GM19397 (cell line): ENCODE data around the gene KCNH8.
"Not testable (repeated sequence)": the region's sequence is repeated elsewhere in the genome, so short reads cannot be mapped to it uniquely, and the experiment has no call there.

Source experiments
- ATAC-seq: cut with Tn5 transposase; IDR thresholded peaks from one replicate; pipeline ENCODE4 v1.9.1; 2021; ENCODE audit warnings: mild to moderate bottlenecking, moderate library complexity; ENCODE audit not compliant: unreplicated experiment

The KCNH8 gene

DNA sequence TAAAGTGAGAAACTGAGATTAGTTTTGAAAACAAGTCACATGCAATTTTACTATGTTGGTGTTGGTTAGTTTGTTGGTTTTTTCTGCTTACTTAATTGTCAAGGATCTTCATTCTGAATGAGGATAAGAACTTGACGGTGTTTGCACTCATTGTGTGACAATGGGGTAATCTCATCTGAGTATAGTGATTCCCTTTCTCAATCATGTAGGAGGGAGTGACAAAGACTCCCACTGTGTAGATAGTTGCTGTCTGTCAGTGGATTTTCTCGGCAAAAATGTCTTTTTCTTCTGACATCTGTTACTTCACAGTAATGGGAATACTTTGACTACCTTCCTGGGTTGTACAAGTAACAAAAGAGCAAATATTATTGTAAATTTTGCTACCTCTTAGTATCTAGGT is 23.5 kb downstream of the KCNH8 start:
- ATAC-seq: no peak

DNA sequence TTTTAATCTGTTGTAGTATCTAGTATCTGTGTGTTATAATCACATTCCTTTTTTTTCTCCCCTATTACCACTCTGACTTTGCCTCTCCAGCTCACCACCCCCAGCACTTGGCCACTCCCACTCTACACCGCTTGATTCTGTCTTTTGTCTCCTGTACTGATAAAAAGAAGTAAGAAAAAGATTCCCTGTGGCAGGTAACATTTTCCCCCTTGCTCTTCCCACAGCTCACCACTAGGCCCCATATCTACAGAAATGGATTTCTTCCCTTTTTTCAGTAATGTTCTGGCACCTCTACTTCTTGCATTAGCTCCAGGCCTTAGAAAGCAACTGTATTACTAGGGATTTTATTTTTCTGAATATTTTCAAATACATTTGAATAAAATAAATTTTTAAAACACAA is 25.6 kb downstream of the KCNH8 start:
- no peak for ATAC-seq

DNA sequence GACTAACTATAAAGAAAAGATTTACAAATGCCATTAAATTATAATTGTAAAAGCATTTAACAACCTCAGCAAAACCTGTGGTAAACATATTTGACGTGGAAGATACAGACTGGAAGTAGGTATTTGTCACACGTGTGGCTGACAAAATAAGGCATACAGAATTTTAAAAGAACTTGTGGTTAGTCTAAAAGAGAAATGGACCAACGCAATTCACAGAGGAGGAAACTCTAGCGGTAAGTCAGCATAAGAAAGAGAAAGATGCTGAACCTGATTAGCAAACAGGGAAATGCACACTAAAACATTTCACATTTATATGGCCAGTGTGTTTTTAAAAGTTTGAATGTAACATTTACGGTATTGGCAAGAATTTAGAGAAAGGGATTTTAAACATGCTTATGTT is 35.3 kb downstream of the KCNH8 start:
- ATAC-seq: no peak

DNA sequence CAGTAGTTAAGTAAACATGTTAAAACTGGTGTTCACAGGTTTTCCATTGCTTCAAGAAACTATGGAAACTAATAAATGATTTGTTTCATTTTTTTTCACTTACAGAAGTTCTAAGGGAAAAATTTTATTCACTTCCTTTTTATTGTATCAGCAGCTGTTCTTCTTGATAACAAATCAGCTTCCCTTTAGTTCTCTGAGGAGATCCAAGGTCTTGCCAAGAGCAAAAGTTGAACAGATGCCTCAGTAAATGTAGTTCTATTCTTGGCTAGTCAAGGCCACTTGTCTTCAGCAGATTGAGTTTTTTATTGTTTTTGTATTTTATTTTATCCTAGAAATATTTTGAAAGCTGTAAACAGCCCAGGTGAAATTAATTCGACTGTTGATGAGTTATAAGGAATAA is 41.8 kb downstream of the KCNH8 start:
- ATAC-seq: no peak

DNA sequence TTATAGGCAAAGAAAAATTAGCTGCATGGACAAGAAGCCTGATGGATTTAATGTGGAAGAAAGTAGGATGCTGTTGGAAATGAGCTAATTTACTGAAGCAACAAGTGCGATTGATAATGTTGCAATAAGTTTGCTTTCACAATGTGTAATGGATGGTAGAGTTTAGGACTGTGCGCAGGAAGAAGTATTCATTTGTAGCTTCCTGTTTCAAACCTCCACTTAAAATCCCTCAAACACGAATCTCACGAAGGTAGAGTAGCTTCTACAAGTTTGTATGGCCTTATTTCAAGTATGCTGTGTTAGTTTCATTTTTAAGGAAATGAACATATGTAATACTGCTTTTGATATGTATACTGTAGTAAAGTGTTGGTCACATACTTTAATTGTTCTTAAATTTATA is 42.3 kb downstream of the KCNH8 start:
- ATAC-seq: no peak

DNA sequence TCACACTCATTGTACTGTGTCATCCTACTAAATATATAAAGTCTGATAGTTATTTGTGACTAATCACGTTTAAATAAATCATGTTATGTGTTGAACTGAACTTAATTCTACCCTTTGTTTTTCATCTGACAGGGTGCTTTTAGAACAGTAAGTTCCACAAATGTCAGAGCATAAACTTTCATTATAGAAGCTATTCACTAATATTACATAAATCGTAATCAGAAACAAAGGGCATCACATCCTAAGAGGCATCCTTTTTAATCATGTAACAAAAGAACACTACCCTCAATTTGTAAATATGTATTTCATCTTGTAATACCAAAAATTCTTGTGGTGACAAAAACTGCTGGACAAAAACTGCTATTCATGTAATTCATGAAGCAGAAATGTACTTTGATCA is 50.8 kb downstream of the KCNH8 start:
- ATAC-seq: no peak

DNA sequence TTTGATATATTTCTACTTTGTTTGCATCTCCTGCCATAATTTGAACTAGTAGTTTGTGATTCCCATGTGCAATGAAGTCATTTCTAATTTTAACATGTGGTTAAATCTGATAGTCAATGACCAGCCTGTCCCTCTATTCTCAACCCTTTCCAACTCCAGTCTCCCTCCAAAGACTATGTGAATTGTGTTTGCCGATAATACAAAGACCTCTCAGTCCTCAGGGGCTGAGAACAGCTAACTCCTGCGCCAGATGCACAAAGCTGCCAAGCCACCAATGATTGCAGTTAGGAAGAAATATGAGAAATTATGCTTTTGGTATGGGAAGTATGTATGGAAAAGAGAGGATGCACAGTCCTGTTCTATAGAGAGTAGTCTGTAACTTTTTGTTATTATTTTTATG is 54.0 kb downstream of the KCNH8 start:
- ATAC-seq: no peak

DNA sequence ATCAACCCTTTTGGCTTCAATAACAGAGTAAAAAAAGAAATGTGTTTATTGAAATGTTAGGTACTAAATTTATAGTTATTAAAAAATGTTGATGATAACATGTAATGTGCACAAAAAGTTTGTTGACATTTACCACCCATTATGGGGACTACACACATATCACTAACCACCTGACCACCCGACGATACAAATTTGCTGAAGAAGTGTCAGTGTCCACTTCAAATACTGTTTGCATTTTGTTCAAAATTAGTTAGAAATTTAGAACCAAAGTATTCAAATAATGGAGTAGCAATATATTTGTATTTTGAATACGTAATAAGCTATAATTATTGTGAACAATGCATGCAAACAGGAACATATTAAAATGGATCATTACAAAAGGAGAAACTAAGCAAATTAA is 54.4 kb downstream of the KCNH8 start:
- ATAC-seq: no peak

DNA sequence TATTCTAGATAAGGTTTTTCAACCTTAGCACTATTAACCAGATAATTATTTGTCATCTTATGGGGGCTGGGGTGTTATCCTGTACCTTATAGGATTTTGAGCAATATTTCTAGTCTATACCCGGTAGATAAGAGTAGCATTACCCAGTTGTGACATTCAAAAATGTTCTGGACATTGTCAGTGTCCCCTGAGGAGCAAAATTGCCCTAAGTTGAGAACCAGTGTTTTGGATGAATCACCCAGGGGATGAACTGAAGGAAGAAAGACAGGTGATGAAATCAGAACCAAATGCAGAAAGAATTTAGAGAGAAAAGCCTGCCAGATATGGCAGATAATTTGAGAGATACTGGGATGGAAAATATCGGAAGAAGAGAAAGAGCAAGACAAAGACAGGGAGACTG is 58.2 kb downstream of the KCNH8 start:
- no peak for ATAC-seq

DNA sequence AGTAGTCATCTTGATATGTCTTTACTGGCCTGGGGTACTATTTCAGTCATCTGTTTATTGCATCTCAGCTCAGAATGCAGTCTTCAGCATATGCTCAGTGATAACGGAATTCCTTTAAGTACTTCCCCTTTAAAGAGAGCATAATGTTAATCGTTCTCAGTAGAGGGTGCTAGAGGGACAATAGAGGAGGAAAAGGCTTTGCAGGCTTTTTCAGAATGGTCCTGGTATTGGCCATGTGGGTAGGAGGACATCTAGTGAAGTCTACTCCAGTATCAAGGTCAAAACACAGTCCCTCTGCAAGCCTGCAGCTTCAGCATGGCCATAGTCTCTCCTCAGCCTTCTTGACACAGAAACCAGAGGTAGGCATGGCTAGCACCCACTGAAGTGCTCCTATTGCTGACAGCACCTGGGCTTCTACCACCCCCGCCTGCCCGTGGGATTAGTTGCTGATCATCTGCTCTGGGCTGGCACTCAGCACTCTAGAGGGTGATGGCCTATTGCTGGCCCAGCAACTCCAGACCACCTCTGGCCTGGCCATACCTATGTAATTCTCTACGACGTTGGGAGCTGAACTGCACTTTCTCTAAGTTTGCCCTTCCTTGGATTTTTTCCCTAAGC is 65.4 kb downstream of the KCNH8 start:
- ATAC-seq: no peak

DNA sequence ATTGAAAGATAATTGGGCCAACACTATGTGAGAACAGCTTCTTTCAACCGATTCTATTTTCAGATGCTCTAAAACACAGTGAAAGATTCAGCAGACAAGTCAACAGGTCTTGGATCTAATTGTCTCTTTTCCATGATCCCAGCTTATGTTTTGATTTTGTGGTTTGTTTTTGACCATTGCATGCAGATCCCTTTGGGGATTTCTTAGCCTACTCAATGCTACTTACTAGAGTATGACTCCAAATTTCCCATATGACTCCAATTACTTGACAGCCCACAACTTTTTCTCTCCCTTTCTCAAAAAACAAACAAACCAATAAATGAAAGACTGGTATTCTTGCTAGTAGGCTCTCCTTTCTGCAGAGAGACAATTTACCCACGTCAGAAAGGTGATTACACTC is 67.1 kb downstream of the KCNH8 start:
- ATAC-seq: no peak

DNA sequence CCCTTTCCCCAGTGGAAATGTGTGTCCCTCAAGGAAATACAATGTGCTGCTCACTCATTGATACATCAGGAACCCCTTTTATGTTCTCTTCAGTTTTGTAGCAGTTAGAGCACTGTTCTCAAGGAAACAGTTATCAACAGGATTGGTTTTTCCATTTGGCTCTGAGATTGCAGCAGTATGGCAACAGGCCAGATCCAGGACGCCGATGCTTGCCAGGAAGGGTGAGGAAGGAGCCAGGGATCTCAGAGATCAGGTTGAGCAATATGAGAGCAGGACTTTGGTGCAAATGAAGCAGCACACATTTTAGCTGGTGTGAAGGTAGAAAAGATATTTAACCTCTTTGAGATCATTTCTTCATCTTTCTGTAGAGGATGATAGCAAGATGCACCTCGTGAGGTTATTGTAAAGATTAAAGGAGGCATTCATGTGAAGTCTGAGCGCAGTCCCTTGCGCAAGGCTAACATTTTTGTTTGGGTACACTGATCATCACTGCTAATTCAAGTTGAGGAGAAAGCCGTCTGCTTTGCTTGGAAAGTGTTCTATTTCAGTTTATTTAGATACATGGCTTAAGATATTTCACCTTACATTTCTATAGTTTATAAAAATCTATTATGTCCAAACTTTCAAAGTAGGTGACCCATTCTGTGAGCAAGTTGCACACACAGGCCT is 68.5 kb downstream of the KCNH8 start:
- no peak for ATAC-seq

DNA sequence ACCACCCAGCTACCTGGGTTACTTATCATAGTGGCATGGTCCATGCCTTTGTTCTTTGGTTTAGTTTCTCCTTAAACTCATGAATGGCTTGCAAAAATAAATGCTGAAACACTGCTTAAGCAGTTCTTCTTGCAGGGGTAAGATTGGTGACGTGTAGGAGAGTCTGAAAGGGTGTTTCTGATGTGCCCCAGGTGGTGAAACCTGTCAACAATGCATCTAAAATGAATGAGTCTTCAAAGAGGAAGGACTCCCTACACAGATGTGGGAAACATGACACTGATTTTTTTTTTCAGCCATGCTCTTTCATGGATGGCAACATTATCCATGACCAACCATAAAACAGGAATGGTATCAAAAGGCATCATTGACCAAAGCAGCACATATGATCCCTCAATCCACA is 72.0 kb downstream of the KCNH8 start:
- ATAC-seq: no peak

DNA sequence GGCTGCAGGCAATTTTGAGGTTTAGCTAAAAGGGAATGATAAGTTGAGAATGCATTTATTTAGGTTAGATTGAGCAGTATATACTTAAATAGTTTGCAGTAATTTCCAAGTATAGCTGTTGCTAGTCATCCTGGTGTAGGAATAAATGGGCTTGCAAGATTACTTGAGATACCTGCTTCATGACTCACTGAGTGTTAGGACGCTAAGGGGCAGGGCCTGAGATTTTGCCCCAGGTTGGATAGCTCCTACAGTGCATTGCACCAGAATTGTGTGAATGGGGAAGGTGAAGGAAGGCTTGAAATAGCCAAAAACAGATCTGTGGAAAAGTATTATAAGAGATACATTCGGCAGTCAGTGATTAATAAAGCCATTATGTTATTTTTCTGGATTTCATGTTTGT is 72.8 kb downstream of the KCNH8 start:
- no peak for ATAC-seq

DNA sequence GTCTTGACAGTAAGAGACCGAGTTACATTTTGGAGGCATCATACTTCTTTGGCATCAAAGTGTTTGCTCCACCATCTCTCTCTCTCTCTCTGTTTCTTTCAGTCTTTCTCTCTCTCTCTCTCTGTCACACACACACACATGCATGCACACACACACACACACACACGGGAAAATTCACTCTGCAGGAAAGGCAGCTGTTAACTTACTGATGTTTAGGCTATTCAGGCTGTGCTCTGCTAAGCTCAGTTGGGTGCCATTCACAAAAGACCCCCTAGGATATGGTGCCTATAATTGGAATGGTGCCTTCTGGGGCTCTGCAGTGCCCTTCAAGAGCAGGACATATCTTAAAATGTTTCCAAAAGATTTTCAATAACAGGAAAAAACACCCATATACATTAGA is 78.2 kb downstream of the KCNH8 start:
- no peak for ATAC-seq

DNA sequence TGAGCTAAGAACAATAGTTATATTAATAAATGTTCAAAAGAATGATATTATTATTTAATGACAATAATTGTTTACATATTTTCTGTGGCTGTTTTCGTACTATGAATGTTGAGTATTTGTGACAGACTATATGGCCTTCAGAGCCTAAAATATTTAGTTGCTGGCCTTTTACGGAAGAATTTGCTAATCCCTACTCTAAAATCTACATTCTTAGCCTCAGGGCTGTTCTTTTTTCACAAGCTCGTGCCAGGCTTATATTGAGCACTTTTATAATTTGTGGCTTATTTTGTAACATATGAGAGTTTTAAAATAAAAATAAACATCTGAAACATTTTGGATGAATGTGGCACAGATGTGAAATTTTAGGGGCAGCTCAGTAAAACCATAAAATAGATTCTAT is 79.9 kb downstream of the KCNH8 start:
- ATAC-seq: no peak

DNA sequence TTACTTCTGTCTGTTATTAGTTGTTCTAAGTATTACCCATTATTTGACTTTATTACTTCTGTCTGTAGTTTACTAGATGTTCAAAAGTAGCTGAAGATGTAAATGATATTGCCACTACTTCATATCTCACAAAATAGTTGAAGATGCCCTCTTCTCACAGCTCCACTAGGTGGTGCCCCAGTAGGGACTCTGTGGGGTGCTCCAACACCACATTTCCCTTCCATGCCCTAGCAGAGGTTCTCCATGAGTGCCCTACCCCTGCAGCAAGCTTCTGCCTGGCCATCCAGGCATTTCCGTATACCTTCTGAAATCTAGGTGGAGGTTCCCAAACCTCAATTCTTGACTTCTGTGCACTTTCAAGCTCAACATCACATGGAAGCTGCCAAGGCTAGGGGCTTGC is 80.8 kb downstream of the KCNH8 start:
- no peak for ATAC-seq

DNA sequence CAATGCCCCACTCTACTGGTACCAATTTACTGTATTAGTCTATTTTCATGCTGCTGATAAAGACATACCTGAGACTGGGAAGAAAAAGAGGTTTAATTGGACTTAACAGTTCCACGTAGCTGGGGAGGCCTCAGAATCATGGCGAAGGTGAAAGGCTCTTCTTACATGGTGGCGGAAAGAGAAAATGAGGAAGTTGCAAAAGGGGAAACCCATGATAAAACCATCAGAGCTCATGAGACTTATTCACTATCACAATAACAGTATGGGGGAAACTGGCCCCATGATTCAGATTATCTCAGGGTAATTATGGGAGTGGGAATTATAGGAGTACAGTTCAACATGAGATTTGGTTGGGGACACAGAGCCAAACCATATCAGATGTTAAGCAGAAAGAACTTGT is 81.6 kb downstream of the KCNH8 start:
- ATAC-seq: not testable (repeated sequence)

DNA sequence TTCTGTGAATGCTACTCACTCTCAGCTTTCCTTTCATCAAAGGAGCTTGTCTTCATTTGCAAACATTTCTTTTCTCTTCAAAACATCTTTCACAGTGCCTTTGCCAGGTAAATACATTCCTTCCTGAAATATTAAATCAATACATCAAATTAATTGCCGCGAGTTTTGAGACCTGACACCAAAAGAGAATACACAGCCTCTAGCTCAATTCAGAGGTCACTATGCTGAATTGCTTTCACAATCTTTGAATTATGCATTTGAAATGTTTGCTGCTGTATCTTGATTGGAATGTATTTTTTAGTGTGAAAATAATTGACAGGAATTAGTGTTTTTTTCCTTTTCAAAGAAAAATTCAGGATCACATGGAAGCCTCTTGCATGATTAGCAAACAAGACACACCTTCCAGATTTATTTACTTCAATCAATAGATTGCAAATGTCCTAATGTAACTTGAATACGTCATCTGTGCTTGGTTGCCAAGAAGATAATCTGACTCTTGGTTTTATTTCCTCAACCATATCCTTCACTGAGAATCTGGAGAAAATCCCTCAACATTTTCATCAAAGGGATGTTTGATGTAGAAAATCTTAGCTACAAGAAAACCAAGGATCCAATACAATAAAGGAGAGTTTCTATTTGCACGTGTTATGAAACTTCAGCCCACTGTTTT is 83.6 kb downstream of the KCNH8 start:
- no peak for ATAC-seq

DNA sequence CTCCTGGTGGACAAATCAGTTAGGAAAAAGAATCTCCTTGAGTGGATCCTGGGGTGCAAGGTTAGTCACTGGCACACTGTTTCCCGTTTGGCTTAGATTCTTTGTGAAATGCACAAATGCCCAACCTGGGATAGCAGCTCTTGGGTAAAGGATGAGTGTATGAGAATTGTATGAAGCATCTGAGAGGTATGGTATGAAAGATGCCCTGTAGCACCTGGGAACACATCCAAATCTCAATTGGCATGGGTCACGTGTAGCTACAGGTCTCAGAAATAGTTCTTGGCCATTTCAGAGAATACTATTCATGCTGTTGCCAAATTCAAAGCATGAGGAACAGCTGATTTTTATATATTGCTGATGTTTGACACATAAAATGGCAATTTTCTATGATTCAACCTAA is 84.3 kb downstream of the KCNH8 start:
- ATAC-seq: no peak

DNA sequence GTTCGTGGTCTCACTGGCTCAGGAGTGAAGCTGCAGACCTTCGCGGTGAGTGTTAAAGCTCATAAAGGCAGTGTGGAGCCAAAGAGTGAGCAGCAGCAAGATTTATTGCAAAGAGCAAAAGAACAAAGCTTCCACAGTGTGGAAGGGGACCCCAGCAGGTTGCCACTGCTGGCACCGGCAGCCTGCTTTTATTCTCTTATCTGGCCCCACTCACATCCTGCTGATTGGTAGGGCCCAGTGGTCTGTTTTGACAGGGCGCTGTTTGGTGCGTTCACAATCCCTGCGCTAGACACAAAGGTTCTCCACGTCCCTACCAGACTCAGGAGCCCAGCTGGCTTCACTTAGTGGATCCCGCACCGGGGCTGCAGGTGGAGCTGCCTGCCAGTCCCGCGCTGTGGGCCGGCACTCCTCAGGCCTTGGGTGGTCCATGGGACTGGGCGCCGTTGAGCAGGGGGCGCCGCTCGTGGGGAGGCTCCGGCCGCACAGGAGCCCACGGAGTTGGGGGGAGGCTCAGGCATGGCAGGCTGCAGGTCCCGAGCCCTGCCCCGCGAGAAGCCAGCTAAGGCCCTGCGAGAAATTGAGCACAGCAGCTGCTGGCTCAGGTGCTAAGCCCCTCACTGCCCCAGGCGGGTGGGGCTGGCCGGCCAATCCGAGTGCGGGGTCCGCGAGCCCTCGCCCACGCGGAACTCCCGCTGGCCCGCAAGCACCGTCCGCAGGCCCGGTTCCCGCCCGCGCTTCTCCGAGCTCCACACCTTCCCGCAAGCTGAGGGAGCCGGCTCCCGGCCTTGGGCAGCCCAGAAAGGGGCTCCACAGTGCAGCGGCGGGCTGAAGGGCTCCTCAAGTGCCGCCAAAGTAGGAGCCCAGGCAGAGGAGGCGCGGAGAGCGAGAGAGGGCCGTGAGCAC is 85.8 kb downstream of the KCNH8 start:
- ATAC-seq: not testable (repeated sequence)

DNA sequence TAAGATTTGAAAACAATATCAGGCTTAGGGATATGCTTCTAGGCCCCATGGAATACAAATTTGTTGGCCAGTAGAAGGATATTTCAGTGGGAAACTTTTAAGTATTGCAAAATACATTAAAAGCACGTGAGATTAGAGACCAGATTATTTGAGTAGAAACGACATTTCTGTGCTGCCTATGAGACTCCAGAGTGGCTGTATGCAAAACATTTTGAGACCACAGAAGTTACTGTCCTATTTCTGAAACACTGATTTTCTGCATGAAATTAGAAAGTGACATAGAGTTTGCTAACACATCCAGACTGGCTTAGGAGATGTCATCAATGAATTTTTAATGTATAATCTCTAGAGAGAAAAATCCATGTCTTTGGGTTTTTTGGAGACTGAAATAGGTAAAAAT is 99.8 kb downstream of the KCNH8 start:
- ATAC-seq: no peak
